GM21367 (cell line): ENCODE measurements around the gene SCN4A.

ENCODE experiments used
- ATAC-seq: cut with Tn5 transposase; IDR thresholded peaks from one replicate; pipeline ENCODE4 v1.9.1; 2021; ENCODE audit not compliant: unreplicated experiment

The SCN4A gene

GRCh38 chr17:64002658-64003525, 30.2 kb upstream of the SCN4A start:
- no peak for ATAC-seq

DNA sequence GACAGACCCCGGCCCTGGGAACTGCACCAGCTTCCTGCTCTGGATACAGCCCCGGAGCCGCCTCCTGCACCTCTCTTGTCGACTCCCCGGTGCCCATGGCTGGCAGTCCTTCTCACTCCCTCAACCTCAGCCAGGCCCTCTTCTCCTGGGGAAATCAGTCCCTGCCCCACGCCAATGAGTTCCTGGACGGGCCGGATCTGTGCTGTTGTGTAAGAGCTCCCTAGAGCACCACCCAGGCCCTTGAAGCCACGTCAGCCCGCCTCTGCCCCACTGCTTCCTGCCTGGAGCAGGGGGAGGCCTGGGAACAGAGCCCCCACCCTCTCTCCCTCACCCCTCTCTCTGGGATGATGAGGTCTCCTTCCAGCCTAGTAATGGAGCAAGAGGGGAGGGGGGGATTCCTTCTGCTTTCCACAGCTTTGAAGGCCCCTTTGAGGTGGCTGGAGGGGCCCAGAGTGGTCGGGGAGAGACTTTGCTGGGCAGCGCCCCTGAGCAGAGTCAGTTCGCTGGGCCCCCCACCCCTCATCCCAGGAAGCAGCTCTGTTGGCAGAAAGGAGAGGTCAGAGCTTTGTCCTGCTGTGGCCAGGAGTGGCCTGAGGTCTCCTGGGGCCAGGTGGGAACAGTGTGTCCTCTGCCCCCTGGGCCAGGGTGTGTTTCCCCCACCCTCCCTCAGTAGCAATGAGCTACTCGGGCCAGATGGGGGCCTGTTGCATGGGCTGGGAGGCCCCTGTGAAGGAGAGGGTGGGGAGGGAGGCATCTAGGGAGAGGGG, 29.2 kb upstream of the SCN4A start:
- no peak for ATAC-seq

DNA sequence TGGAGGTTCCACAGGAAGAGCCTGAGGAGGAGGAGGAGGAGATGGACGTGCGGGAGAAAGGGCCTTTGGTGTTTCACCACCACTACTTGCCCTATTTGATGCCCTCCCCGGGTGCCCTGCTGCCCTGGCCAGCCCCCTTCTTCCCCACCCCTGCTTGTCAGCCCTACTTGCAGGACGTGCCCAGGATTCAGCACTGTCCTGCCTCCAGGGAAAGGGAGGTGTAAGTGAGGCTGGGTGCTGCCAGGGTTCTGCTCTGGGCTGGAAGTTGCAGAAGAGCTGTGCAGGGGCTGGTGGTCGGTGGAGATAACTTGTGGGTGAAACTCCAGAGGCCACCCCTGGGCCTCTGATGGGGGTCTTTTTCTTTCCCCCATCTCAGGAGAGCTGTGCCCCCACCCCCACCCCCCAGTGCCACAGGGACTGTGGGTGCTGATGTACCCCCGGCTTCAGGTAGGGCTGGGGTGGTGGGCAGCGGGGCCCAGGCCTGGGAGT, 28.4 kb upstream of the SCN4A start:
- ATAC-seq = no peak

- no peak for ATAC-seq
These were observed 27.2 kb upstream of the SCN4A start for GRCh38 chr17:63999680-64000531.

DNA sequence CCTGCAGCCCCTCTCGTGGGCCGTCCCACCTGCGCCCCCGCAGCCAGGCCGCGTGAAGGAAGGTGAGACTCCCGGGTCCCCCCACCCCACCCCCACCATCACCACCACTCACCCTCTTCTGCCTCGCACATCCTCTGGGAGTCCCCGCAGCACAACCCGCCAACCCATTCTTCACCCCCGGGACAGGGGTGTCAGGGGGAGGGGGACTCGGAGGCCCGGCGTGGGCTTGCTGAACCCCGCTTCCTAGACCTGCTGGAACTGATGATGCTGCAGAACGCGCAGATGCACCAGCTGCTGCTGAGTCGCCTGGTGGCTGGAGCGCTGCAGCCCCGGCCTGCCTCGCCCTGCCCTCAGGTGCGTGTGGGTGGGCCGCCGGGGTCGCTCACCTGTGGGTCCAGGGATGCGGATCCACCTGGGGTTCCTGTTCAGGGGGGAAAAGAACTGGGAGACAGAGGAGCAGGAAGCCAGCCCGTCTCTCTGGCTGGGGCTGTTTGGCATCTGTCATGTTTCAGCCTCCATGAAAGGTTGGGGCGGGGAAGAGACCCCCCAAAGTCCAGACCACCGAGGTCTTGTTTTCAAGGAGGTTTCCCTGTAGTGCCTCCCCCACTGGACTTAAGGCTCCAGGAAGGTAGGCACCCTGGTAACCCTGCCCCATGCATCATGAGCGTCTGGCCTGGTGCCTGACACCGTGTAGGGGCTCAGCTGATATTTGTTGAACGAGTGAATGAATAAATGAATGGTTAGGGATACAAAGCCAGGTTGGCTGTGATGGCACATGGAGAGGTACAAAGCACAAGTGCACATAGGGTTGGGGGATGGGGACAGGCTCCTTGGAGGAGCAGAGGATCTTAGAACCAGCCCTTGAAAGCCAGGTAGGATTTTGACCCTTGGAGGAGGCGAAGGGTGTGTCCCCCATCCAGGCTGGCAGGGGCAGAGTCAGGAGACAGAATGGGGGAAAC, 26.3 kb upstream of the SCN4A start:
- ATAC-seq = no peak

- no peak for ATAC-seq
These were observed 25.5 kb upstream of the SCN4A start, which contains the start of gene PRR29 for GRCh38 chr17:63998050-63998720. Gene PRR29, plus strand, starts transcription at chr17:63998351. Its CDS starts 14 bp downstream, at chr17:63998365.

GRCh38 chr17:63997341-63998048, 24.8 kb upstream of the SCN4A start:
- ATAC-seq = no peak

- no peak for ATAC-seq
These were observed 23.9 kb upstream of the SCN4A start for GRCh38 chr17:63996430-63997182.

DNA sequence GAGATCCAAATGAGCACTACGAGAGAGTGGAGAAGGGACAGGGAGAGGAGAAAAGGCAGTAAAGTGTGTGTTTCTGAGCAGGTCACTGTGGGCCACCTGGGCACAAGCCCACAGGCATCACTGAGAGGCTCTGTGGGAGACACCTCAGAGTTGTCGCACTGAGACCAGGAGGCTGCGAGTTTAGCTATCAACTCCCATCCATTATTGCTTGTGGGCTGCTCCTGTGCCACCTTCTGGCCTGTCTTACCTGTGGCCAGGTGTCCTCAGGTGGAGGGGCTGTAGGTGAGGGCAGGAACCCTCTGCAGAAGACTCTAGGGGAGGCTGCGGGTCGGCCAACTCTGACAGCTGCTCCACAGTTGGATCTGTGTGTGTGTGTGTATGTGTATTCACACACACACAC, 22.9 kb upstream of the SCN4A start:
- ATAC-seq = no peak

DNA sequence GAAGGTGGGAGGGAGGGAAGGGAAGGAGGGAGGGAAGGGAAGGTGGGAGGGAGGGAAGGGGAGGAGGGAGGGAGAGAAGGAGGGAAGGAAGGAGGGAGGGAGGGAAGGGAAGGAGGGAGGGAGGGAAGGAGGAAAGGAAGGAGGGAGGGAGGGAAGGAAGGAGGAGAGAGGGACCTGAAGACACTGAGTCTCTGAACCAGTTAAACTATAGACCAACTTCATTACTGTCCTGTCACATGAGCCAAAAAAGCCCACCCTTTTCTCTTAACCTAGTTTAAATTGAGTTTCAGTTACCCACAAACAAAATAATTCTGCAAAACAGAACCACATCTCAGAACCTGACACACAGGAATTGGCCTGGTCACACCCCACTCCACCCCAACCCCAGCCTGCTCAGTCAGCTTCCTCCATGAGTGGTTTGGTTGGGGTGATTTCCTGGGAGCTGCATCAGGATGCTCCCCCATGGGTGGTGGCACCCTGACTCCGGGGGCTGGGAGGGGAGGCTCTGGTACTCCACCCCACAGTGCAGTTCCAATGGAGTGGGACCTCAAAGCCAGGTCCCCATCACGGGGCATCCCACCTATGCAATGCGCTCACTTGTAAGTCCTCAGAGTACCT, 20.8 kb upstream of the SCN4A start:
- no peak for ATAC-seq

DNA sequence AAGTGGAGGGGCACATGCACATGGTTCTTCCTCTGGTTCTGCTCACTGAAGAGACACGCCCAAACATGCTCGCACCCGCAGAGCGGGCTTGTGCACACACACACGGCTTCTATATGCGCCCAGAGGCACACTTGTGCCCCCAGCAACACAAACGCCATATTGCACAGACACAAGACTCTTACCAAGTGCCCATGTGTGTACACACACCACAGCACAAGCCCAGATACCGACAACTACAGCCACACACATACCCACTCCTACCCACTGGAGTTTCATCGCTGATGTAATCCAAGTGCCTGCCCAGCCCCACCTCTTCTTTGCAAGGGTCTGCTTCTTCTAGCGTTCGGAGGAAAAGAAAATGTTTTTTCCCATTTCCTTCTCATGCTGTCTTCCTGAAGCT, 18.9 kb upstream of the SCN4A start:
- ATAC-seq = no peak

DNA sequence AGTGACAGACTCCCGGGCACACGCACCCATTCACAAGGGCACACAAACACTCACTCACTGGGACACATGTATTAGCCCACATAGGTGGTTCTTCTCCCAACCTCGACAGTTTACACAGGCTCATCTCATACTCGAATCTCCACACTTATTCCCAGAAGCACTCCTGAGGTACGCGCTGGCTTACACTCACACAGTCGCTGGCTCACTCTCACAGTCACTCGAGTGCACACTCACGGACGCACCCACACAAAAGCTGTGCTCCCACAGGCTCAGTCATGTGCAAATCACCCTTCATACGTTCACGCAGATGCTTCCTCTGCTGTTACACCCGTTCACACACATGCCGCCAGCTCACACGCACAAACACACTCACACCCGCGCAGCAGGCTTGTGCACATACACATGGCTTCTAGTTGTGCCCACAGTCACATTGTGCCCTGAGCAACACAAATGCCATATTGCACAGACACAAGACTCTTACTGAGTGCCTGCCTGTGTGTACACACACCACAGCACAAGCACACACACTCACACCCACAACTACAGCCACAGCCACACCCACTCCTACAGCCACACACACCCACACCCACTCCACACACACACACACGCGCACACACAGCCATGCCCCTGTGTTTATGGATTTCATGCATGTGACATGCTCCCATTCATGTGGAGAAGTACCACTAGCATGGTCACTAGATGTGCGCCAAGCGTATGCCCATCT, 17.1 kb upstream of the SCN4A start:
- no peak for ATAC-seq

DNA sequence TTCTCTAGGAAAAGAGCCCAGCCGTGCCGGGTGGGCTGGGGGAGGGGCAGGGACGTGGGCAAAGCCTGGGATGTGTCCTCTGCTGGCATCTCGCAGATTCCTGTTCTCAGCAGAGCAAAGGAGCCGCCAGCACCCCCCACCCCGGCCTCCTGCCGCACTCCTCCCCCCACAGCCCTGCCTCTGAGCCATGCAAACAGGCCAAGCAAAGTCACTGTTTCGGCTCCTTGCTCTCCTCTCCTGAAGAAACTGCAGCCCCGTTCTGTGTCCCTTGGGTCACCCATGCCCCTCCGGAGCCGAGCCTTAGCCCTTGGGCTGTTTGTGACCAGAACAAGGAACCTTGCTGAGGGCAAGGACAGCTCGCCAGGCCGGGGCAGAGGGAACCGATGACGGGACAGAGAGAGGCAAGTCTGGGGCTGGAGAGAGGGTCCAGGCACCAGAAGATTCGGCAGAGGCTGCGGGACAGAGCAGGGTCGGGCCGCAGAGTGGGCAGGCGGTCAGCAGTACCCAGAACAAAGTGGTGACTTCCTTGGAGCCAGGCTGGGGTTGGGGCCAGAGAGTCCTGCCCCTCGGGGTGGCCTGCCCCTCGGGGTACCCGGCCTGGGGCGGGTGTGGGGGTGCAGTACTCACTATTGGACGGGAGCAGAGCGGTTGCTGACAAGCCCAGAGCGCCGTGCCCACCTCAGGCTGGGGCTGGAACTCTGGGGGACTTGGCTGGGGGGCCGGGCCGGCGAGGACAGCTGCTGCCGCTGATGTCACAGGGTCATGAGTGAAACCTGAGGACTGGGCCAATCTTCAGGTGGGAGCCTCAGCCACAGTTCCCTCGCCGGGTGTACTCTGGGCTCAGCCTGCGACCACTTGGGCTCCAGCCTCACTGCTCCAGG, 16.3 kb upstream of the SCN4A start:
- ATAC-seq = no peak

DNA sequence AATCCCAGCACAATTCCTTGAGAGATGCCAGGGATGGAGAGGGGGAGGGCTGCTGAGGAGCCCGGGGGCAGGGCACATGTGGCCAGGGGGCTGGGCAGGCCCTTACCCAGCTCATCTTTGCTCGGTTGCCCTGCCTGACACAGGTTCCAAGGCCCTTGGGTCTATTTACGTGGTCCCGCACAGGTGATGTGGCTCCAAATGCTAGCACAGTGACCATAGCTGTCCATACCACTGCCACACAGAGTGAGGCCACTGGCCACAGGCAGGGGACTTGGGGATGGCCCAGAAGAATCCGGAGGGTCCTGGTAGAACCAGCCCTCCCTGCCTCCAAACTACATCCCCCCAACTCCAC, 15.4 kb upstream of the SCN4A start:
- no peak for ATAC-seq

DNA sequence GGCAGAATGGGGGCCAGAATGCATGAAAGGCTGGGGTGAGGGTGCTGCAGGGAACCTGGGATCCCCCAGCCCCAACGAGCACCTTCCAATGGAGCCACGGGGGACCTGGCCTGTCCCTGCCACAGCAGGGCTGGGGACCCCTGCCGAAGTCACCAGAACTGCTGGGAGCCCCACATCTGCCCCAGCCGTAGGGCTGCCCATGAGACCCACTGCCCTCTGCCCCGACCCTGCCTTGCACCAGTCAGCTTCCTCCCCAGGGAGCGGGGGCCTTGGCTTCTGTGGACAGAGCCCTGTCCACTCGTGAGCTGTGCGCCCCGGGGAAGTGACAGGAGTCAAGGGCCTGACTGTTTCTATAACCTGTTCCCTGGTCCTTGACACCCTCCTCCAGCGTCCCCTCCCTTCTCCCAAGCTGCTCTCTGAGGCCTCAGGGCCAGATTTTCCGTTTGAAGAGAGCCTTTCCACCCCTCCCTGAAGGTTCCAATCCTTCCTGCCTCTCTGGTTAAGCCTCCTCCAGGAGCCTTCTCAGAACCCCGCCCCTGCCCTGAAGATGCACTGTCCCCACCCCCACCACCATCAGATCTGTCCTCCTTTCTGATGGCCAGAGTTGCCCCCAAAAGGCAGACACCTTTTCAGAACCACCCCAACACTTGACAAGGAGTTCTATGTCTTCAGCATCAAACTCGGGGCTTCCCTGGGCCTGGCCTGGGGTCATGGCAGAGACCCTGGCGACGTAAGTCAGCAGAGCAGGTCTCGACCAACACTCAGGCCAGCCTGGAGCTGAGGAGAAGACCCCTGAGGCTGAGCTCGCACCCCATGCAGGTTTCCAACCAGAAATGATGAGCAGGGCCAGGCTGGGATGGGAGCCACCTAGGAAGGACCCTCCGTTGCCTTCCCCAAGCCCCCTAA, 14.8 kb upstream of the SCN4A start:
- ATAC-seq = no peak
